Choroid plexus epithelial cell (primary cell): ENCODE data around the gene PMAIP1.

Experiments
- DNase-seq: peaks from one replicate; pipeline ENCODE4 v3.0.0-alpha.2; 2010; ENCODE audit warnings: low read depth
- H3K4me3 ChIP-seq: 2 replicates; pipeline ENCODE4 v1.5.1; 2011; ENCODE audit warnings: low read depth, mild to moderate bottlenecking, control low read depth, low read length, moderate library complexity
- TF ChIP-seq, protein P1 (sequence below): conservative IDR thresholded peaks from 2 replicates; pipeline ENCODE4 v1.5.1; 2011; ENCODE audit warnings: low read depth, mild to moderate bottlenecking, control low read depth, inconsistent platforms, low read length, moderate library complexity

The PMAIP1 gene

DNA sequence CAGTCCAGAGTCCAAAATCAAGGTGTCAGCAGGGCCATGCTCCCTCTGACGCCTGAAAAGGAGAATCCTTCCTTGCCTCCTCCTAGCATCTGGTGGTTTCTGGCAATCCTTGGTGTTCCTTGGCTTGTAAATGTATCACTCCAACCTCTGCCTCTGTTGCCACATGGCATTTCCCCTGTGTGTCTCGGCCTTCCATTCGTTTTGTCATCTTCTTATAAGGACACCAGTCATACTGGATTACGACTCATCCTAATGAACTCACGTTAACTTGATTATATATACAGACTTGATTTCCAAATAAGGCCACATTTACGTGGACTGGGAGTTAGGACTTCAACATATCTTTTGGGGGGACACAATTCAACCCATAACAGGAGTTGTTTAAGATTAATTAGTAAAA lies 15.8 kb downstream of the PMAIP1 start:
- no peak overlapping the region for H3K4me3 ChIP-seq
- DNase-seq: no peak
- TF ChIP-seq, protein P1, sequence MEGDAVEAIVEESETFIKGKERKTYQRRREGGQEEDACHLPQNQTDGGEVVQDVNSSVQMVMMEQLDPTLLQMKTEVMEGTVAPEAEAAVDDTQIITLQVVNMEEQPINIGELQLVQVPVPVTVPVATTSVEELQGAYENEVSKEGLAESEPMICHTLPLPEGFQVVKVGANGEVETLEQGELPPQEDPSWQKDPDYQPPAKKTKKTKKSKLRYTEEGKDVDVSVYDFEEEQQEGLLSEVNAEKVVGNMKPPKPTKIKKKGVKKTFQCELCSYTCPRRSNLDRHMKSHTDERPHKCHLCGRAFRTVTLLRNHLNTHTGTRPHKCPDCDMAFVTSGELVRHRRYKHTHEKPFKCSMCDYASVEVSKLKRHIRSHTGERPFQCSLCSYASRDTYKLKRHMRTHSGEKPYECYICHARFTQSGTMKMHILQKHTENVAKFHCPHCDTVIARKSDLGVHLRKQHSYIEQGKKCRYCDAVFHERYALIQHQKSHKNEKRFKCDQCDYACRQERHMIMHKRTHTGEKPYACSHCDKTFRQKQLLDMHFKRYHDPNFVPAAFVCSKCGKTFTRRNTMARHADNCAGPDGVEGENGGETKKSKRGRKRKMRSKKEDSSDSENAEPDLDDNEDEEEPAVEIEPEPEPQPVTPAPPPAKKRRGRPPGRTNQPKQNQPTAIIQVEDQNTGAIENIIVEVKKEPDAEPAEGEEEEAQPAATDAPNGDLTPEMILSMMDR: no peak

DNA sequence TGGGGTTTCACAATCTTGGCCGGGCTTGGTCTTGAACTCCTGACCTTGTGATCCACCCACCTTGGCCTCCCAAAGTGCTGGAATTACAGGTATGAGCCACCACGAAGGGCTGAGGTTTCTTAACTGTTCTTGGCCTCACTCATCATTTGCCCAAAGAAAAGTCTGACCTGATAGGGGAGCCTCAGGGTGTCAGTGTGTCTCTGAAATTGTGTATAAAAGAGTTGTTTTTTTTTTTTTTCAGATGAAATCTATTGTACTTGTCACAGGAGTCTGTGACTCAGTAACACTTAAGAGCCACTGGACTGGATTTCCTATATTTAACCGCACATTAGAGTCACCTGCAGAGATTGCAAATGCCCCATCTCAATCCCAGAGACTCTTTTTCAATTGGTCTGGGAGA lies 16.9 kb downstream of the PMAIP1 start:
- DNase-seq: no peak
- no peak overlapping the region for H3K4me3 ChIP-seq
- TF ChIP-seq, protein P1: no peak

DNA sequence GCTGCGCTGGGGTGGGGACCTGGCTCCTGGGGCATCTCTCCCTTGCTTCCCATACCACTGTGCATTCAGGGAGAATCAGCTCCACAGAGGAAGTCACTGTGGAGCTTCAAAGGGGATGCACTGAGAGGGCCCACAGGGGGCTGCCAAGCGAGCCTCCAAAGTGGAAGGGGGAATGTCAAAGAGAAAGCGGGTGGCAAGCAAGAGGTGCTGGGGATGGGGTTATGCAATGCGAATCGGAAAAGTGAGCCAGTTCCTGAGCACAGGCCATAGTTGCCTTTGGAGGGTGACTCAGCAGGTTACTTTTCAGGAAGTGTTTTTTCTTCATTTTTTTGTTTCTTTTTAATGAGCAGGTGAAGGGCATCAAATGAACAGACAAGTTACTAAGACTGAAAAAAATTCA lies 17.6 kb downstream of the PMAIP1 start:
- peak; percentile 67 for DNase-seq
- TF ChIP-seq, protein P1: no peak
- H3K4me3 ChIP-seq: no peak overlapping the region

DNA sequence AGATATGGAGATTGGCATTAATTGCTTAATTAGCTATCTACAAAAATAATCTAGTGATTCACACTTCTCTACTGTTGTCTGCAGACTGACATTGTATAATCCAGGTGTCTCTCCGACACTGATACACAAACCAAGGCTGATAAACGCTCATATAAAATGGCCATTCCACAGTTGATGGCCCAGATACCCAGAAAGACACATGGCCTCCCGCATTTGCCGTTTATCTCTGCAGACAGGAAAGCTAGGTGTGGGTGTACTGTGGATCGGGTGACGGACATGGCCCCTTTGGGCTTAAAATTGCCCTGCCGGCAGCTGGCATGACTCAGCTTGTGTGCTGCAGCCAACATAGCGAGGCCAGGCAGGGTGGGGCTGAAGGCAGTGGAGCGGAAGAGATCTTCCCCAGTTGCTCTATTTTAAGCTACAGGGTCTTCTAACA lies 18.5 kb downstream of the PMAIP1 start:
- DNase-seq: no peak
- TF ChIP-seq, protein P1: no peak
- H3K4me3 ChIP-seq: no peak overlapping the region

DNA sequence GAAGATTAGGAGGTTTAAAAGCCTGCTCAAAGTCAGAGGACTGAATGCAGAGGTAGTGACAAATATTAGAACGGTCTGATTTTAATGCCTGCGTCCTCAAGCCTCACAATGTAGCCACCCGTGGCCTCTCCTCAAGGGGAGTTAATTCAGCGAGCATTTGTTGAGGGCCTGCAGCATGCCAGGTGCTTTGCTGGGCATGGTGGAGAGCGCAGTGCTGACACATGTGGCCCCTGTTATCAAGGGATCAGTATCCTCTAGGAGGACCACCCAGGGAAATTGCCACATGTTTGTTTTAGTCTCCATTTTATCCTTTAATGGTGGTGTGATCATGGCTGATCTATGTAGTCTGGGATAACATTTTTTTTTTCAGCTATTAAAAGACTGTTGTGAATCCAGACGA lies 19.2 kb downstream of the PMAIP1 start:
- DNase-seq: no peak
- H3K4me3 ChIP-seq: no peak overlapping the region
- TF ChIP-seq, protein P1: no peak

DNA sequence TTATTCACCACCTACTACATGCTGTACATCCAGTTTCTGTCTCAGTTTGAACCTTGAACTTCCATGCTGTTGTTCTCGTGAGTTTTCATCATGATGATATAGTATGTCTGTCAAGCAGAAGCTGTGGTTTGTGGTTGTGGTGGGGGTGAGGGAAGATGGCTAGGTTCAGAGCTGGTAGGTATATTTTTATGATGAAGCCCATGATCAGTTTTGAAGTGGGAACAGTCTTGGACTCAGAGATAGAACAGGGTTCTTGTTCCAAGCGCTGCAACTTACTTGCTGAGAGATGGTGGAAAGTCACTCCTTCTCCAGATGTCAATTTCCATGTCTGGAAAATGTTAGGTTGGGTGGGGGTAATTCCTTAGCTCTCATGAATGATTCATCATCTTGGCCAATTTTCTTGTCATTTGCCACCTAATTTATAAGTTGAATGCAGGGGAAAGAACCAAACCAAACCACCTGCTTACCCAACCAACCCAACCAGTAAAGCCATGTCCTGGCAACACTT lies 21.6 kb downstream of the PMAIP1 start:
- no peak for DNase-seq

More for the DNA sequence above, 21.6 kb downstream of the PMAIP1 start:
- no peak overlapping the region for H3K4me3 ChIP-seq
- TF ChIP-seq, protein P1: no peak
